Stimulated activated naive CD8-positive, alpha-beta T cell treated with anti-CD3 and anti-CD28 coated beads, Interleukin-15, Interleukin-2, amounts not matched to agents 100 ng/mL and 50 ng/mL, for 24 hours (primary cell): Measurements from ENCODE around the gene CPSF3.

Source experiments
- H3K27ac Mint-ChIP-seq: one replicate; pipeline ENCODE4 v1.8.0; 2021; ENCODE audit warnings: mild to moderate bottlenecking, mixed read lengths
- H3K27me3 Mint-ChIP-seq: one replicate; pipeline ENCODE4 v1.8.0; 2021; ENCODE audit warnings: mixed read lengths
- H3K36me3 Mint-ChIP-seq: one replicate; pipeline ENCODE4 v1.8.0; 2021; ENCODE audit warnings: low read depth, mixed read lengths
- H3K4me1 Mint-ChIP-seq: one replicate; pipeline ENCODE4 v1.8.0; 2021; ENCODE audit warnings: low read depth, mixed read lengths
- H3K4me3 Mint-ChIP-seq: one replicate; pipeline ENCODE4 v1.8.0; 2021; ENCODE audit warnings: mild to moderate bottlenecking, mixed read lengths
- H3K9me3 Mint-ChIP-seq: one replicate; pipeline ENCODE4 v1.8.0; 2021; ENCODE audit warnings: mixed read lengths

CPSF3 gene

DNA sequence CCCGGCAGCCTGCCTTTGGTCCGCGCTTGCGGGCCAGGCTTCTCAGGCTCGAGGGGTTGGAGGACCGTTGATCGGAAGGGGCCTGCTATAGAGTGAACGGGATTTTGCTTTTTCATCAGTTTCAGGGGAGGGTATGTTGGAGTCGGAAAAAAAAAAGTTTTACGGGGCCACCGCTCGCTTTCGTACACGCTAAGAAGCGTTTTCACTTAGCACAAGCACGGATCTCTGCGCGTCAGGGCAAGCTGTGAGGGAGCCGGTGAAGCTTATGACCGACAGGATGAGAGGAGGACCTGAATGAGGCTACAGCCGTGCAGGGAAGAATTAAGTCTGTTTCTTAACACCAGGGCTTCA, 443 bp downstream of the CPSF3 start:
- H3K36me3 Mint-ChIP-seq = peaks cover 30% of the 10 kb centered on the region
- H3K4me1 Mint-ChIP-seq = peaks cover 36% of the 10 kb centered on the region
- no peak overlapping the region for H3K27ac Mint-ChIP-seq
- H3K27me3 Mint-ChIP-seq = no peaks in the 10 kb centered on the region
- no peak overlapping the region for H3K4me3 Mint-ChIP-seq
- no peaks in the 10 kb centered on the region for H3K9me3 Mint-ChIP-seq

DNA sequence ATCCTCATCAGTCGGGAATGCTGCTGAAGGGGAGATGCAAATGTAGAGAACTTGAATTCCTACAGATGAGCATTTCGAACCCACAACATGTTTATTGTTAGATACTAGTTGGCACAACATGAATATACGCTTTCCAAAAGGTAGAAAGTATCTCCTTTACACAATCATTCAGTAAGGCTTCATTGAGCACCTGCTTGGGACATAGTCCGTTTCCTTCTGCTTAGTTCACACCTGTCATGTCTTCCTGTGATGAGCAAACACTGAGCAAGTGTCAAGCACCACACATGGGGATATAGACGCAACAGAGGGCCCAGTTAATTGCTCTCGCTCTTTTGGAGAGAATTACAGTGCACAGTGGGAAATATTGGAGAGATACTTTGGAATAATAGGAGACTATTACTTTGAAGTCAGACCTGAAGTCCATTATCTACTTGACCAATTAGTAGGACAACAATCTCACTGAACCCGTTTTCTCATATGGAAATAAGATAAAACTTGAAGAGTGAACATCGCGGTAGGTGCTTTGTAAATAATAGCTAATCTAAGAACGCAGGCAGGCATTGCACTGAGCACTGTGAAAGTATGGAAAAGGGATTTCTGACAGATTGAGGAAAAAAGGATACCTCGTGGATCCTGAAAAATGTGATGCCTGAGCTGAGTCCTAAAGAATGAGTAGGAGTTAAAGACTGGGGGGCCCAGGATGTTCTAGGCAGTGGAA, 1.2 kb downstream of the CPSF3 start:
- no peak overlapping the region for H3K4me3 Mint-ChIP-seq
- H3K9me3 Mint-ChIP-seq = no peaks in the 10 kb centered on the region
- no peaks in the 10 kb centered on the region for H3K27me3 Mint-ChIP-seq
- H3K4me1 Mint-ChIP-seq = peaks cover 30% of the 10 kb centered on the region
- H3K27ac Mint-ChIP-seq = no peak overlapping the region
- peaks cover 37% of the 10 kb centered on the region for H3K36me3 Mint-ChIP-seq

GRCh38 chr2:9428965-9429577, 5.6 kb downstream of the CPSF3 start:
- no peaks in the 10 kb centered on the region for H3K27me3 Mint-ChIP-seq
- peaks cover 45% of the 10 kb centered on the region for H3K36me3 Mint-ChIP-seq

DNA sequence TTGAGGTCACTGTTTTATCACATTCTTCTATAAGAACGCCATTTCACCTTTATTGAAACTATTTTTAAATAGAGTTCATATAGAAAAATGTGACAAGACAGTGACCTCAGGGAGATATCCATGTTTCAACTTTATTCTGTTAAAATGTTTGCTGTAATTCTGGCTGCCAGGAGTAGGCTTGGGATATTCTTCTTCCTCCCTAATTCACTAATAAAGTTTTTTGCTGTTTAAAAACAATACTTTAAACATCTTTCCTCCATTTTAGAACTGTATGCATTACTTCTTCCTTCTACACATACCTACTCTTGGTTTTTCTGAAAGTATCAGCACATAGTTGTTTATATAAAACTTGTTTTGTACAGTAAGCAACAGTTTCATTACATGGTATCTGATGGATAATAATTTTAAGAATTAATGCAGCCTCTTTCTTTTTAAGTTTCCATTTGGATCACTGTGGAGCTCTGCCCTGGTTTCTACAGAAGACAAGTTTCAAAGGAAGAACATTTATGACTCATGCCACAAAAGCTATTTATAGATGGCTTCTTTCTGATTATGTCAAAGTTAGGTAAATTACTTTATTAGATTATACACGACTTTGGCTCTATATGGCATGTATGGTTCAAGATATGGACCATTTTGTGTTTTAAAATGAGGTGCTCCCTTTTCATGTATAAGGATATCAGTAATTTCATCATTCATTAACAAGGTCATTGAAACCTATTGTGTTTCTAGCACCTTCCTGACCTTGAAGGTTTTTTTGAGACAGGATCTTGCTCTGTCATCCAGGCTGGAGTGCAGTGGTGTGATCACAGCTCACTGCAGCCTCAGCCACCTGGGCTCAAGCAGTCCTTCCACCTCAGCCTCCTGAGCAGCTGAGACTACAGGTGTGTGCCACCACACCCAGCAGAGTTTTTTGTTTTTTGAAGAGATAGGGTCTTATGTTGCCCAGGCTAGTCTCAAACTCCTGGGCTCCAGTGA, 7.2 kb downstream of the CPSF3 start:
- H3K4me1 Mint-ChIP-seq = peaks cover 16% of the 10 kb centered on the region
- H3K36me3 Mint-ChIP-seq = peaks cover 53% of the 10 kb centered on the region
- no peak overlapping the region for H3K4me3 Mint-ChIP-seq
- H3K9me3 Mint-ChIP-seq = no peaks in the 10 kb centered on the region
- H3K27me3 Mint-ChIP-seq = no peaks in the 10 kb centered on the region
- H3K27ac Mint-ChIP-seq = peak overlapping the region; percentile 88

More at GRCh38 chr2:9428965-9429577, 5.6 kb downstream of the CPSF3 start:
- H3K9me3 Mint-ChIP-seq = no peaks in the 10 kb centered on the region
- no peak overlapping the region for H3K27ac Mint-ChIP-seq
- no peak overlapping the region for H3K4me3 Mint-ChIP-seq
- peaks cover 16% of the 10 kb centered on the region for H3K4me1 Mint-ChIP-seq

- H3K27ac Mint-ChIP-seq = peak overlapping the region; percentile 13
- peaks cover 16% of the 10 kb centered on the region for H3K4me1 Mint-ChIP-seq
- peaks cover 78% of the 10 kb centered on the region for H3K36me3 Mint-ChIP-seq
- no peaks in the 10 kb centered on the region for H3K27me3 Mint-ChIP-seq
- H3K4me3 Mint-ChIP-seq = no peak overlapping the region
- H3K9me3 Mint-ChIP-seq = no peaks in the 10 kb centered on the region
Measured at GRCh38 chr2:9434489-9434888, 11.0 kb downstream of the CPSF3 start.

DNA sequence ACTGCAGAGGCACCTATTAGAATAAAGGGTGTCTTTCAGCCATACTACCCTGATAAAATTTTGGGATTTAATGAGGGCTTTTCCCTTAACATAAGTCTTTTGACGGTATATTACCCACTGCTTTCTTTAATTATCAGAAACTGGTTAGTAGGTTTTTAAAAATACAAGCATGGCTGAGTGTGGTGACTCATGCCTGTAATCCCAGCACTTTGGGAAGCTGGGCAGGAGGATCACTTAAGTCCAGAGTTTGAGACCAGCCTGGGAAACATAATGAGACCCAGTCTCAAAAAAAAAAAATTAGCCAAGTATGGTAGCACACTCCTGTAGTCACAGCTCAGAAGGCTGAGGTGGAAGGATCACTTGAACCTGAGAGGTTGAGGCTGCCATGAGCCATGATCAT, 16.1 kb downstream of the CPSF3 start:
- Mint-ChIP-seq H3K36me3 (peaks cover 71% of the 10 kb centered on the region), H3K9me3 (no peaks in the 10 kb centered on the region)

GRCh38 chr2:9440058-9440727, 16.7 kb downstream of the CPSF3 start:
- H3K4me3 Mint-ChIP-seq = no peak overlapping the region
- H3K9me3 Mint-ChIP-seq = no peaks in the 10 kb centered on the region
- no peaks in the 10 kb centered on the region for H3K27me3 Mint-ChIP-seq
- H3K27ac Mint-ChIP-seq = no peak overlapping the region
- H3K4me1 Mint-ChIP-seq = peaks cover 3% of the 10 kb centered on the region
- H3K36me3 Mint-ChIP-seq = peaks cover 71% of the 10 kb centered on the region

More for the DNA sequence above, 16.1 kb downstream of the CPSF3 start:
- Mint-ChIP-seq H3K4me1 (no peaks in the 10 kb centered on the region), H3K4me3 (no peak overlapping the region), H3K27ac (no peak overlapping the region), H3K27me3 (no peaks in the 10 kb centered on the region)

- Mint-ChIP-seq H3K4me3 (no peak overlapping the region), H3K27me3 (no peaks in the 10 kb centered on the region), H3K27ac (no peak overlapping the region), H3K9me3 (no peaks in the 10 kb centered on the region), H3K36me3 (peaks cover 71% of the 10 kb centered on the region), H3K4me1 (peaks cover 8% of the 10 kb centered on the region)
Measured at GRCh38 chr2:9441556-9441955, 18.1 kb downstream of the CPSF3 start.

GRCh38 chr2:9443526-9443925, 20.1 kb downstream of the CPSF3 start:
- Mint-ChIP-seq H3K27me3 (no peaks in the 10 kb centered on the region), H3K9me3 (no peaks in the 10 kb centered on the region), H3K36me3 (peaks cover 60% of the 10 kb centered on the region), H3K27ac (no peak overlapping the region), H3K4me1 (peaks cover 8% of the 10 kb centered on the region), H3K4me3 (no peak overlapping the region)

GRCh38 chr2:9445089-9445488, 21.6 kb downstream of the CPSF3 start:
- no peaks in the 10 kb centered on the region for H3K9me3 Mint-ChIP-seq
- H3K27ac Mint-ChIP-seq = no peak overlapping the region
- peaks cover 8% of the 10 kb centered on the region for H3K4me1 Mint-ChIP-seq
- no peak overlapping the region for H3K4me3 Mint-ChIP-seq
- H3K36me3 Mint-ChIP-seq = peaks cover 57% of the 10 kb centered on the region
- H3K27me3 Mint-ChIP-seq = no peaks in the 10 kb centered on the region

GRCh38 chr2:9451231-9451630, 27.8 kb downstream of the CPSF3 start:
- Mint-ChIP-seq H3K27me3 (no peaks in the 10 kb centered on the region), H3K9me3 (no peaks in the 10 kb centered on the region), H3K4me3 (no peak overlapping the region), H3K36me3 (peaks cover 54% of the 10 kb centered on the region), H3K27ac (no peak overlapping the region), H3K4me1 (no peaks in the 10 kb centered on the region)

- Mint-ChIP-seq H3K36me3 (peaks cover 46% of the 10 kb centered on the region), H3K27me3 (no peaks in the 10 kb centered on the region), H3K4me1 (peaks cover 11% of the 10 kb centered on the region), H3K27ac (no peak overlapping the region), H3K4me3 (no peak overlapping the region), H3K9me3 (no peaks in the 10 kb centered on the region)
Measured at GRCh38 chr2:9460441-9461017, 37.1 kb downstream of the CPSF3 start.

- no peak overlapping the region for H3K27ac Mint-ChIP-seq
- H3K36me3 Mint-ChIP-seq = peaks cover 48% of the 10 kb centered on the region
- H3K4me1 Mint-ChIP-seq = peaks cover 11% of the 10 kb centered on the region
- no peaks in the 10 kb centered on the region for H3K9me3 Mint-ChIP-seq
- H3K4me3 Mint-ChIP-seq = no peak overlapping the region
- H3K27me3 Mint-ChIP-seq = no peaks in the 10 kb centered on the region
Measured at GRCh38 chr2:9461079-9461478, 37.6 kb downstream of the CPSF3 start.

GRCh38 chr2:9462313-9462712, 38.9 kb downstream of the CPSF3 start:
- no peaks in the 10 kb centered on the region for H3K27me3 Mint-ChIP-seq
- no peaks in the 10 kb centered on the region for H3K9me3 Mint-ChIP-seq
- H3K27ac Mint-ChIP-seq = no peak overlapping the region
- peaks cover 47% of the 10 kb centered on the region for H3K36me3 Mint-ChIP-seq
- no peak overlapping the region for H3K4me3 Mint-ChIP-seq
- H3K4me1 Mint-ChIP-seq = peaks cover 11% of the 10 kb centered on the region
